ENCODE data around the gene DMGDH.

Gene DMGDH

GRCh38 chr5:78974011-78974410 is 95.5 kb downstream of the DMGDH start:
- DNase-seq (ENCODE audit: low read depth): no peak

- DNase-seq (ENCODE audit: low read depth): no peak
Measured at GRCh38 chr5:78972654-78973428, 96.6 kb downstream of the DMGDH start.

- no peak for DNase-seq (ENCODE audit: low read depth)
Measured at GRCh38 chr5:78971998-78972397, 97.5 kb downstream of the DMGDH start.

- no peak for DNase-seq (ENCODE audit: low read depth)
Measured at GRCh38 chr5:78968781-78969180, 100.7 kb downstream of the DMGDH start.

- no peak for DNase-seq (ENCODE audit: low read depth)
Measured at GRCh38 chr5:78964889-78965288, 104.6 kb downstream of the DMGDH start.

GRCh38 chr5:78961743-78962142 is 107.7 kb downstream of the DMGDH start:
- no peak for DNase-seq (ENCODE audit: low read depth)

- DNase-seq (ENCODE audit: low read depth): no peak
Measured at GRCh38 chr5:78959767-78960166, 109.7 kb downstream of the DMGDH start.

- DNase-seq (ENCODE audit: low read depth): no peak
Measured at GRCh38 chr5:78958672-78959445, 110.6 kb downstream of the DMGDH start.

- no peak for DNase-seq (ENCODE audit: low read depth)
Measured at GRCh38 chr5:78956901-78957300, 112.6 kb downstream of the DMGDH start.

GRCh38 chr5:78953092-78953800 is 116.2 kb downstream of the DMGDH start:
- DNase-seq (ENCODE audit: low read depth): no peak
